ENCODE data around the gene OBP2B. TPM values are rescaled to one million over a fixed set of nuclear protein-coding genes. Genes with fewer than 3 reads are reported as not detected.
"Not testable (repeated sequence)": the region's sequence is repeated elsewhere in the genome, so short reads cannot be mapped to it uniquely, and the experiment has no call there.

The OBP2B gene
- total RNA-seq, 1 experiment from 2014 or later, result not detected

- ChIA-PET CTCF (interaction anchor here (0.7 kb wide), 1 partner anchor 42 kb away, joined by 3 read pairs; no protein-coding TSS in a partner anchor), POLR2A (no interaction called here)
- Histone ChIP-seq H3K27me3 (ENCODE audit: control insufficient read depth, insufficient read depth, low read length) (no peaks in the 10 kb centered on the region), H3K9me3 (ENCODE audit: control insufficient read depth, insufficient read depth, low read depth, low read length) (no peaks in the 10 kb centered on the region), H3K4me1 (ENCODE audit: control insufficient read depth, insufficient read depth, low read length) (no peaks in the 10 kb centered on the region), H3K4me3 (ENCODE audit: low read depth in 2 of 2, low read length in 2 of 2) (no peak overlapping the region), H3K27ac (ENCODE audit: low read length) (no peak overlapping the region), H3K36me3 (ENCODE audit: control insufficient read depth, insufficient read depth, low read length) (no peaks in the 10 kb centered on the region)
- BruUV-seq (replicated peaks), result no TSS peak
- in situ Hi-C loops (cut with HindIII; ENCODE audit: low pct_unique_long_range_greater_than_20kb, low sequenced_read_pairs) (no loop called here), intact Hi-C loops (cut with micrococcal nuclease; ENCODE audit: unreplicated experiment) (no loop called here)
- no peak for DNase-seq (ENCODE audit: low read depth, low spot score)
- no peak for TF ChIP-seq SIN3A (IDR thresholded peaks at IDR 0.05; ENCODE audit: borderline replicate concordance, insufficient read depth, low read depth, low read length)
- TF ChIP-seq REST (IDR thresholded peaks at IDR 0.05; ENCODE audit: insufficient read depth in 1 of 2, low read depth in 2 of 2, low read length in 1 of 2), result no peak
- no peak for TF ChIP-seq TCF7L2 (IDR thresholded peaks at IDR 0.05; ENCODE audit: low read depth, low read length)
- no peak for TF ChIP-seq CTCF (IDR thresholded peaks at IDR 0.05)
- no peak for TF ChIP-seq POLR2AphosphoS5 (IDR thresholded peaks at IDR 0.05; ENCODE audit: low read depth, low read length)
- ATAC-seq, result no peak
Observed at GRCh38 chr9:133230093-133230492, 21.0 kb upstream of the OBP2B start.

- in situ Hi-C loops (cut with HindIII; ENCODE audit: low pct_unique_long_range_greater_than_20kb, low sequenced_read_pairs); BruUV-seq (replicated peaks); H3K4me1 ChIP-seq (ENCODE audit: control insufficient read depth, insufficient read depth, low read length); POLR2A ChIA-PET; H3K4me3 ChIP-seq (ENCODE audit: low read depth in 2 of 2, low read length in 2 of 2); DNase-seq (ENCODE audit: low read depth, low spot score); H3K9me3 ChIP-seq (ENCODE audit: control insufficient read depth, insufficient read depth, low read depth, low read length); intact Hi-C loops (cut with micrococcal nuclease; ENCODE audit: unreplicated experiment); H3K27me3 ChIP-seq (ENCODE audit: control insufficient read depth, insufficient read depth, low read length); H3K27ac ChIP-seq (ENCODE audit: low read length); H3K36me3 ChIP-seq (ENCODE audit: control insufficient read depth, insufficient read depth, low read length); CTCF ChIA-PET; ATAC-seq: not testable (repeated sequence)
Observed at GRCh38 chr9:133228474-133229193, 19.6 kb upstream of the OBP2B start.

GRCh38 chr9:133227996-133228395 is 18.9 kb upstream of the OBP2B start:
- H3K4me1 ChIP-seq (ENCODE audit: control insufficient read depth, insufficient read depth, low read length); in situ Hi-C loops (cut with HindIII; ENCODE audit: low pct_unique_long_range_greater_than_20kb, low sequenced_read_pairs); ATAC-seq; H3K36me3 ChIP-seq (ENCODE audit: control insufficient read depth, insufficient read depth, low read length); H3K27ac ChIP-seq (ENCODE audit: low read length); BruUV-seq (replicated peaks); H3K9me3 ChIP-seq (ENCODE audit: control insufficient read depth, insufficient read depth, low read depth, low read length); DNase-seq (ENCODE audit: low read depth, low spot score); H3K4me3 ChIP-seq (ENCODE audit: low read depth in 2 of 2, low read length in 2 of 2); H3K27me3 ChIP-seq (ENCODE audit: control insufficient read depth, insufficient read depth, low read length); intact Hi-C loops (cut with micrococcal nuclease; ENCODE audit: unreplicated experiment); CTCF ChIA-PET: not testable (repeated sequence)
- POLR2A ChIA-PET, result interaction anchor here (0.6 kb wide), 1 partner anchor 357 kb away, joined by 3 read pairs; no protein-coding TSS in a partner anchor

Measured in Panc1 (cell line).